Measurements from ENCODE around the gene NEFH.
"Not testable (repeated sequence)": the region's sequence is repeated elsewhere in the genome, so short reads cannot be mapped to it uniquely, and the experiment has no call there.

NEFH gene

DNA sequence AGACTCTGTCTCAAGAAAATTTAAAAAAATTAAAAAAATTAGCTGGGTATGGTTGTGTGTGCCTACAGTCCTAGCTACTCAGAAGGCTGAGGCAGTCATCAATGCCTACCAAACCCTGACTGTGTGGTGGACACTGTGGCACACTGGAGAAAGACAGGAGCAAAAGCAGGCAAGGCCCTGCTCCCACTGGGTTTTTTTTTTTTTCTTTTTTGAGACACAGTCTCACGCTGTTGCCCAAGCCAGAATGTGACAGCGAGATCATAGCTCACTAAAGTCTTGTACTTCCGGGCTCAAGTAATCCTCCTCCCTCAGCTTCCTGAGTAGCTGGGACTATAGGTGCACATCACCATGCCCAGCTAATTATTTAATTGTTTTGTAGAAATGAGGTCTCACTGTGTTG is 4.6 kb downstream of the NEFH start:
- CTCF ChIA-PET = interaction anchor here (0.9 to 1.2 kb wide), 2 partner anchors 15 to 179 kb away, joined by 3 to 5 read pairs; no protein-coding TSS in a partner anchor
- TF ChIP-seq, protein P1, sequence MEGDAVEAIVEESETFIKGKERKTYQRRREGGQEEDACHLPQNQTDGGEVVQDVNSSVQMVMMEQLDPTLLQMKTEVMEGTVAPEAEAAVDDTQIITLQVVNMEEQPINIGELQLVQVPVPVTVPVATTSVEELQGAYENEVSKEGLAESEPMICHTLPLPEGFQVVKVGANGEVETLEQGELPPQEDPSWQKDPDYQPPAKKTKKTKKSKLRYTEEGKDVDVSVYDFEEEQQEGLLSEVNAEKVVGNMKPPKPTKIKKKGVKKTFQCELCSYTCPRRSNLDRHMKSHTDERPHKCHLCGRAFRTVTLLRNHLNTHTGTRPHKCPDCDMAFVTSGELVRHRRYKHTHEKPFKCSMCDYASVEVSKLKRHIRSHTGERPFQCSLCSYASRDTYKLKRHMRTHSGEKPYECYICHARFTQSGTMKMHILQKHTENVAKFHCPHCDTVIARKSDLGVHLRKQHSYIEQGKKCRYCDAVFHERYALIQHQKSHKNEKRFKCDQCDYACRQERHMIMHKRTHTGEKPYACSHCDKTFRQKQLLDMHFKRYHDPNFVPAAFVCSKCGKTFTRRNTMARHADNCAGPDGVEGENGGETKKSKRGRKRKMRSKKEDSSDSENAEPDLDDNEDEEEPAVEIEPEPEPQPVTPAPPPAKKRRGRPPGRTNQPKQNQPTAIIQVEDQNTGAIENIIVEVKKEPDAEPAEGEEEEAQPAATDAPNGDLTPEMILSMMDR (IDR thresholded peaks at IDR 0.05; ENCODE audit: insufficient read depth, low read length, missing control alignments) = no peak
- POLR2A ChIA-PET = no interaction called here
- no peak for DNase-seq (ENCODE audit: low read depth, low spot score)
- H3K4me3 ChIP-seq (ENCODE audit: low read depth, low read length) = no peak overlapping the region

GRCh38 chr22:29485448-29485847 is 5.4 kb downstream of the NEFH start:
- ChIA-PET POLR2A (no interaction called here), CTCF (interaction anchor here (1.2 kb wide), 1 partner anchor 16 kb away, joined by 5 read pairs; no protein-coding TSS in a partner anchor)
- DNase-seq (ENCODE audit: low read depth, low spot score) = no peak
- no peak overlapping the region for H3K4me3 ChIP-seq (ENCODE audit: low read depth, low read length)
- TF ChIP-seq, protein P1 (IDR thresholded peaks at IDR 0.05; ENCODE audit: insufficient read depth, low read length, missing control alignments) = no peak

DNA sequence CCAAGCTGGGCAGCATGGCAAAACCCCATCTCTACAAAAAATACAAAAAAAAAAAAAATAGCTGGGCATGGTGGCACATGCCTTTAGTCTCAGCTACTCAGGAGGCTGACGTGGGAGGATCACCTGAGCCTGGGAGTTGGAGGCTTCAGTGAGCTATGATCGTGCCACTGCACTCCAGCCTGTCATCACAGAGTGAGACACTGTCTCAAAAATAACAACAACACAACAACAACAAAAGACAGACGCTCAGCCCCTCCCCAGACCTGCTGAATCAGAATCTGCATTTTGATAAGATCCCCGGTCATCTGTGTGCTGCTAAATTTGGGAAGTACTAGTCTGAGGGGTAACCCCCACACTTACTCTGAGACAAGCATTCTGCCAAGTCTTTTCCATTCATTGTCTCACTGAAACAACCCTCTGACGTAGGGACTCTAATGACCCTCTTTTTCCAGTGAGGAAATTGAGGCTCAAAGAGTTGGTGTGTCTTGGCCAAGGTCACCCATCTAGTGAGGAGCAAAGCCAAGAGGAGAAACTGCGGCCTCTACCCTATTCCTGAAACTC is 7.5 kb downstream of the NEFH start:
- DNase-seq (ENCODE audit: low read depth, low spot score) = no peak
- TF ChIP-seq, protein P1 (IDR thresholded peaks at IDR 0.05; ENCODE audit: insufficient read depth, low read length, missing control alignments) = no peak
- H3K4me3 ChIP-seq (ENCODE audit: low read depth, low read length) = no peak overlapping the region
- CTCF ChIA-PET = interaction anchor here (0.9 kb wide), 1 partner anchor 17 kb away, joined by 3 read pairs; no protein-coding TSS in a partner anchor
- POLR2A ChIA-PET = no interaction called here

DNA sequence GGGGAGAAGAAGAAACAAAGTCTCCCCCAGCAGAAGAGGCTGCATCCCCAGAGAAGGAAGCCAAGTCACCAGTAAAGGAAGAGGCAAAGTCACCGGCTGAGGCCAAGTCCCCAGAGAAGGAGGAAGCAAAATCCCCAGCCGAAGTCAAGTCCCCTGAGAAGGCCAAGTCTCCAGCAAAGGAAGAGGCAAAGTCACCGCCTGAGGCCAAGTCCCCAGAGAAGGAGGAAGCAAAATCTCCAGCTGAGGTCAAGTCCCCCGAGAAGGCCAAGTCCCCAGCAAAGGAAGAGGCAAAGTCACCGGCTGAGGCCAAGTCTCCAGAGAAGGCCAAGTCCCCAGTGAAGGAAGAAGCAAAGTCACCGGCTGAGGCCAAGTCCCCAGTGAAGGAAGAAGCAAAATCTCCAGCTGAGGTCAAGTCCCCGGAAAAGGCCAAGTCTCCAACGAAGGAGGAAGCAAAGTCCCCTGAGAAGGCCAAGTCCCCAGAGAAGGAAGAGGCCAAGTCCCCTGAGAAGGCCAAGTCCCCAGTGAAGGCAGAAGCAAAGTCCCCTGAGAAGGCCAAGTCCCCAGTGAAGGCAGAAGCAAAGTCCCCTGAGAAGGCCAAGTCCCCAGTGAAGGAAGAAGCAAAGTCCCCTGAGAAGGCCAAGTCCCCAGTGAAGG is 9.2 kb downstream of the NEFH start:
- DNase-seq (ENCODE audit: low read depth, low spot score); H3K4me3 ChIP-seq (ENCODE audit: low read depth, low read length); CTCF ChIA-PET; POLR2A ChIA-PET: not testable (repeated sequence)

- no peak overlapping the region for H3K4me3 ChIP-seq (ENCODE audit: low read depth, low read length)
- TF ChIP-seq, protein P1 (IDR thresholded peaks at IDR 0.05; ENCODE audit: insufficient read depth, low read length, missing control alignments) = no peak
- no peak for DNase-seq (ENCODE audit: low read depth, low spot score)
- CTCF ChIA-PET = no interaction called here
- POLR2A ChIA-PET = no interaction called here
These were observed 11.0 kb downstream of the NEFH start for GRCh38 chr22:29491012-29491411.

- H3K4me3 ChIP-seq (ENCODE audit: low read depth, low read length) = no peak overlapping the region
- CTCF ChIA-PET = no interaction called here
- no peak for DNase-seq (ENCODE audit: low read depth, low spot score)
- TF ChIP-seq, protein P1 (IDR thresholded peaks at IDR 0.05; ENCODE audit: insufficient read depth, low read length, missing control alignments) = no peak
- POLR2A ChIA-PET = interaction anchor here (1.1 kb wide), 1 partner anchor 12 kb away, joined by 3 read pairs; no protein-coding TSS in a partner anchor
These were observed 13.6 kb downstream of the NEFH start for GRCh38 chr22:29493636-29494035.

- no peak overlapping the region for H3K4me3 ChIP-seq (ENCODE audit: low read depth, low read length)
- CTCF ChIA-PET = no interaction called here
- no peak for DNase-seq (ENCODE audit: low read depth, low spot score)
- TF ChIP-seq, protein P1 (IDR thresholded peaks at IDR 0.05; ENCODE audit: insufficient read depth, low read length, missing control alignments) = no peak
- POLR2A ChIA-PET = no interaction called here
These were observed 19.8 kb downstream of the NEFH start for GRCh38 chr22:29499852-29500251.

All from AG04449 (cell line).